ENCODE data around the gene PNMA8A.

- TF ChIP-seq CTCF (IDR thresholded peaks at IDR 0.05) (no peak), POLR2A (IDR thresholded peaks at IDR 0.05) (no peak), EP300 (IDR thresholded peaks at IDR 0.05) (no peak)
Measured at GRCh38 chr19:46452186-46452585, 19.2 kb downstream of the PNMA8A start.
